Measurements from ENCODE around the gene TTLL12. TPM values are rescaled to one million over a fixed set of nuclear protein-coding genes. Genes with fewer than 3 reads are reported as not detected.

Gene TTLL12
- total RNA-seq, 2 donors from 2014 or later: 21.0 to 25.1 TPM

- intact Hi-C loops (cut with DNase I): no loop called here
- Histone ChIP-seq H3K36me3 (replicated peaks in 1 of 2; ENCODE audit: insufficient read depth in 1 of 2, low read depth in 2 of 2) (peaks cover 2 to 4% of the 10 kb centered on the region in 2 donors), H3K27me3 (no peaks in the 10 kb centered on the region), H3K4me1 (no peaks in the 10 kb centered on the region), H3K9me3 (no peaks in the 10 kb centered on the region), H3K4me3 (no peak overlapping the region), H3K27ac (no peak overlapping the region)
- TF ChIP-seq CTCF (IDR thresholded peaks at IDR 0.05) (no peak), POLR2A (IDR thresholded peaks at IDR 0.05) (no peak)
- 81 to 83% methylated on average over 21 to 22 of the region's 23 CpGs for WGBS, 2 donors
- DNase-seq (no peak), ATAC-seq (no peak)
Observed at GRCh38 chr22:43166132-43166930, 20.6 kb downstream of the TTLL12 start.

GRCh38 chr22:43164636-43165035, 22.3 kb downstream of the TTLL12 start:
- DNase-seq: no peak
- Histone ChIP-seq H3K27ac (no peak overlapping the region), H3K4me1 (peaks cover 6% of the 10 kb centered on the region)

GRCh38 chr22:43163241-43163795, 23.6 kb downstream of the TTLL12 start:
- TF ChIP-seq CTCF (IDR thresholded peaks at IDR 0.05): no peak
- TF ChIP-seq POLR2A (IDR thresholded peaks at IDR 0.05): no peak
- intact Hi-C loops (cut with DNase I): no loop called here
- WGBS, 2 donors: 82% methylated on average over 2 to 18 of the region's 18 CpGs
- DNase-seq: no peak
- H3K27ac ChIP-seq: no peak overlapping the region
- H3K4me1 ChIP-seq: peaks cover 13% of the 10 kb centered on the region
- no peaks in the 10 kb centered on the region for H3K36me3 ChIP-seq (replicated peaks in 1 of 2; ENCODE audit: insufficient read depth in 1 of 2, low read depth in 2 of 2)
- no peak for ATAC-seq
- H3K9me3 ChIP-seq: no peaks in the 10 kb centered on the region
- H3K27me3 ChIP-seq: no peaks in the 10 kb centered on the region
- H3K4me3 ChIP-seq: no peak overlapping the region

More at GRCh38 chr22:43164636-43165035, 22.3 kb downstream of the TTLL12 start:
- 52 to 64% methylated on average over 13 to 16 of the region's 16 CpGs for WGBS, 2 donors
- no peaks in the 10 kb centered on the region for H3K9me3 ChIP-seq
- TF ChIP-seq CTCF (IDR thresholded peaks at IDR 0.05) (no peak), POLR2A (IDR thresholded peaks at IDR 0.05) (no peak)
- no peaks in the 10 kb centered on the region for H3K36me3 ChIP-seq (replicated peaks in 1 of 2; ENCODE audit: insufficient read depth in 1 of 2, low read depth in 2 of 2)
- no peak for ATAC-seq
- no peaks in the 10 kb centered on the region for H3K27me3 ChIP-seq
- no peak overlapping the region for H3K4me3 ChIP-seq
- intact Hi-C loops (cut with DNase I): no loop called here

GRCh38 chr22:43162412-43163150, 24.4 kb downstream of the TTLL12 start:
- Histone ChIP-seq H3K4me1 (peaks cover 13% of the 10 kb centered on the region), H3K4me3 (no peak overlapping the region), H3K27ac (no peak overlapping the region), H3K27me3 (no peaks in the 10 kb centered on the region), H3K9me3 (no peaks in the 10 kb centered on the region), H3K36me3 (replicated peaks in 1 of 2; ENCODE audit: insufficient read depth in 1 of 2, low read depth in 2 of 2) (no peaks in the 10 kb centered on the region)
- 90 to 97% methylated on average over 4 to 21 of the region's 24 CpGs for WGBS, 2 donors
- ATAC-seq (no peak), DNase-seq (no peak)
- intact Hi-C loops (cut with DNase I): no loop called here
- TF ChIP-seq CTCF (IDR thresholded peaks at IDR 0.05): no peak
- TF ChIP-seq POLR2A (IDR thresholded peaks at IDR 0.05): no peak
